Gastroesophageal sphincter (tissue), 3 donors: ENCODE data around the gene CD38.

ENCODE experiments used
- CTCF ChIP-seq, 4 experiments: fragments of 200-600 bp in 2 of 4; fragments of 450-650 bp in 2 of 4; sonication (generic) in 1 of 4; IDR thresholded peaks; one replicate each; pipeline ENCODE4 v1.5.1; 2017 to 2019; ENCODE audit warnings: antibody characterized with exemption in 4 of 4, mild to moderate bottlenecking in 2 of 4, moderate library complexity in 2 of 4
- EP300 ChIP-seq: sonication (generic); formaldehyde crosslinking; IDR thresholded peaks from one replicate; pipeline ENCODE4 v1.6.1; 2017; ENCODE audit warnings: antibody characterized with exemption, mild to moderate bottlenecking
- POLR2A ChIP-seq, 2 donors: fragments of 450-650 bp; IDR thresholded peaks; one replicate each; pipeline ENCODE4 v1.6.1; 2017; ENCODE audit warnings: antibody characterized with exemption in 2 of 2, mild to moderate bottlenecking in 2 of 2, moderate library complexity in 1 of 2
- POLR2AphosphoS5 ChIP-seq: sonication (generic); formaldehyde crosslinking; IDR thresholded peaks from one replicate; pipeline ENCODE4 v1.6.1; 2017; ENCODE audit warnings: antibody characterized with exemption

DNA sequence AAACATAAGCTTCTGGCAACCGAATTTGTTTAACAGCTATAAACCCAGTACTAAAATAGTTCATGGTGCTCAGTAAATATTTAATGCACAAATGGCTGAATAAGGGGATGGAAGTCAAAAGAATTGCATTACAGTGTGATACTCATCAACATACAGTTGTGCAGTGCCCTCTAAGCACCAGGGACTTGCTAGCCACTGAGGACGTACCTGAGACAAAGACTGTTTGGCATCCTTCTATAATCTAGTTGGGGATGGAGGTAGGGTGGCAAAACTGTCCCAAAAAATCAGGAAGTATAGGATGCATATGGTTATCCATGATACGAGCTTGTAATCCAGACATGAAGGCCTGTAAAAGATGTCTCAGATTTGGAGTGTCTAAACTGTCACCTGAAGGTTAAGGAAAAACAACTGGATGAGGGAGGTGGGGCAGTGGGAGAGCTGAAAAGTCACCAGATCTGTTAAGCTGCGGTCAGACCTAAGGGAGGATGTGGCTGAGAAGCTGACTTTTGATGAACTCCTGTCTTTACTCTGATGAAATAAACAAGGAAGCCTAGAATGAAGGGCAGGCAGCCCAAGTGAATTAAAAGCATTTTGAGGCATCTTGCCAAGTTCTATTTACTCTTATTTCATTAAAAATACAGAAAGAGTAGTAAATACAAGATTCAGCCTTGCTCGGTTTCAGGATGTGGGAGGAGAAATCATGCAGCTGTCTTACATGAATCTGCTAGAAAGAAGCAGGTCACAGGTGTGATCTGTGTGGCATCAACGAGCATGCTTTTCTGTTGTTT is 12.0 kb upstream of the CD38 start:
- TF ChIP-seq CTCF (IDR thresholded peaks at IDR 0.05) (no peak), POLR2A (IDR thresholded peaks at IDR 0.05) (no peak), EP300 (no peak), POLR2AphosphoS5 (no peak)
